H1 (cell line): ENCODE data around the gene DLK1. TPM values are rescaled to one million over a fixed set of nuclear protein-coding genes. Genes with fewer than 3 reads are reported as not detected.

Experiments used
- BACH1 ChIP-seq: IDR thresholded peaks from 2 replicates; pipeline ENCODE4 v1.6.1; 2012; ENCODE audit warnings: low read length, improper control_type of control experiment
- CHD7 ChIP-seq: fragments of 300-600 bp; sonication (generic); IDR thresholded peaks from 2 replicates; pipeline ENCODE4 v1.7.1; 2012; ENCODE audit warnings: low read length, moderate library complexity, mild to moderate bottlenecking, inconsistent platforms; ENCODE audit not compliant: insufficient replicate concordance
- FOSL1 ChIP-seq: IDR thresholded peaks from 2 replicates; pipeline ENCODE4 v1.6.1; 2011; ENCODE audit warnings: mild to moderate bottlenecking, low read depth, low read length, moderate library complexity; ENCODE audit not compliant: insufficient read depth
- MAFK ChIP-seq: IDR thresholded peaks from 2 replicates; pipeline ENCODE4 v1.6.1; 2012; ENCODE audit warnings: low read depth, mild to moderate bottlenecking, improper control_type of control experiment, low read length
- NRF1 ChIP-seq: IDR thresholded peaks from 2 replicates; pipeline ENCODE4 v1.6.1; 2011; ENCODE audit warnings: mild to moderate bottlenecking, low read depth, low read length, improper control_type of control experiment
- POLR2A ChIP-seq, 2 experiments: IDR thresholded peaks; 1 replicate in 1 of 2; 2 replicates in 1 of 2; pipeline ENCODE4 v1.6.1; 2011; ENCODE audit warnings: low read depth in 2 of 2, low read length in 2 of 2, mild to moderate bottlenecking in 2 of 2; ENCODE audit errors: control extremely low read depth in 1 of 2
- RNF2 ChIP-seq: fragments of 200-900, 300-1000 bp; sonication (generic); IDR thresholded peaks from 2 replicates; pipeline ENCODE4 v1.7.1; 2016; ENCODE audit warnings: borderline replicate concordance, low read depth, mild to moderate bottlenecking, antibody characterized with exemption, low read length; ENCODE audit not compliant: poor library complexity, severe bottlenecking; ENCODE audit errors: missing control alignments
- SAP30 ChIP-seq: fragments of 300-600 bp; sonication (generic); IDR thresholded peaks from 2 replicates; pipeline ENCODE4 v1.7.1; 2012; ENCODE audit warnings: low read length, moderate library complexity, mild to moderate bottlenecking, inconsistent platforms; ENCODE audit not compliant: insufficient read depth, insufficient replicate concordance
- polyA plus RNA-seq, 7 experiments: library from polyadenylated mRNA; depleted of rRNA in 3 of 7; stranded (reverse) in 5 of 7; unstranded in 2 of 7; fragments of >200 nt in 5 of 7; fragments of 200-250 nt in 2 of 7; gene quantifications; 1 replicate in 5 of 7; 2 replicates in 1 of 7; 4 replicates in 1 of 7; pipeline versions ENCODE4 v1.2.1 to v1.2.3, GENCODE V29; 2011 to 2013; ENCODE audit warnings: missing spikeins in 2 of 7, mixed read lengths in 2 of 7
- total RNA-seq: library from RNA; stranded (reverse); fragmentation: NEBNext Ultra II Directional; extraction: Animal tissue kit (Norgen Biotek cat#: 25700); gene quantifications from 2 replicates; pipeline ENCODE4 v1.2.1, GENCODE V29; 2021

DLK1 gene
- total and polyA plus RNA-seq, 2 of the 8 experiments (the other 6 are each of a cell fraction or from before 2014, with no cell fraction given): 1.3 to 2.4 TPM

GRCh38 chr14:100755649-100756048 lies 29.0 kb downstream of the DLK1 start (continued):
- TF ChIP-seq CHD7: no peak
- no peak for TF ChIP-seq NRF1
- TF ChIP-seq FOSL1: no peak
- no peak for TF ChIP-seq MAFK
- TF ChIP-seq RNF2: no peak
- TF ChIP-seq POLR2A (IDR thresholded peaks at IDR 0.05; ENCODE audit: control extremely low read depth in 1 of 2, low read depth in 2 of 2, low read length in 2 of 2): no peak
- no peak for TF ChIP-seq BACH1
- TF ChIP-seq SAP30: no peak
